Vagina (tissue), 2 donors: ENCODE measurements around the gene FAM222A. TPM values are rescaled to one million over a fixed set of nuclear protein-coding genes. Genes with fewer than 3 reads are reported as not detected.

ENCODE experiments used
- DNase-seq, 2 donors: peaks; one replicate each; pipeline ENCODE4 v3.0.0-alpha.2; 2017; ENCODE audit errors: extremely low spot score in 2 of 2
- H3K27ac ChIP-seq: fragments of 200-600 bp; sonication (generic); one replicate; pipeline ENCODE4 v1.5.1; 2019
- H3K27me3 ChIP-seq: fragments of 200-600 bp; sonication (generic); one replicate; pipeline ENCODE4 v1.5.1; 2019
- H3K36me3 ChIP-seq, 2 donors: fragments of 200-600 bp; sonication (generic); one replicate each; pipeline ENCODE4 v1.5.1; 2017 to 2019
- H3K4me1 ChIP-seq: fragments of 200-600 bp; sonication (generic); one replicate; pipeline ENCODE4 v1.5.1; 2019
- H3K4me3 ChIP-seq, 2 donors: fragments of 200-600 bp; sonication (generic); 1 replicate in 1 of 2; 2 replicates in 1 of 2; pipeline ENCODE4 v1.5.1; 2016 to 2019
- H3K9me3 ChIP-seq: fragments of 200-600 bp; sonication (generic); one replicate; pipeline ENCODE4 v1.5.1; 2019
- POLR2A ChIP-seq, 2 donors: fragments of 450-650 bp; IDR thresholded peaks; one replicate each; pipeline ENCODE4 v1.6.1; 2017; ENCODE audit warnings: antibody characterized with exemption in 2 of 2, mild to moderate bottlenecking in 2 of 2, moderate library complexity in 2 of 2
- POLR2AphosphoS5 ChIP-seq, 2 donors: sonication (generic); formaldehyde crosslinking; IDR thresholded peaks; one replicate each; pipeline ENCODE4 v1.9.0; 2017; ENCODE audit warnings: antibody characterized with exemption in 2 of 2, mild to moderate bottlenecking in 2 of 2, low read depth in 1 of 2; ENCODE audit not compliant: insufficient read depth in 1 of 2
- intact Hi-C: fragments of 100-400 bp; cut with DNase I; formaldehyde crosslinking; loops from one replicate; pipeline ENCODE4 v1.15.1; 2023
- total RNA-seq: library from RNA; depleted of rRNA; stranded (reverse); fragments of >200 nt; gene quantifications from one replicate; pipeline ENCODE4 v1.2.3, GENCODE V29; 2016
- TF ChIP-seq, protein P1 (sequence below), 3 experiments: fragments of 450-650 bp in 2 of 3; fragments of 200-600 bp in 1 of 3; sonication (generic) in 1 of 3; IDR thresholded peaks; one replicate each; pipeline ENCODE4 v1.5.1; 2017 to 2019; ENCODE audit warnings: antibody characterized with exemption in 3 of 3, mild to moderate bottlenecking in 2 of 3, moderate library complexity in 2 of 3

Gene FAM222A
- total RNA-seq, 1 donor from 2014 or later: 1.5 TPM

DNA sequence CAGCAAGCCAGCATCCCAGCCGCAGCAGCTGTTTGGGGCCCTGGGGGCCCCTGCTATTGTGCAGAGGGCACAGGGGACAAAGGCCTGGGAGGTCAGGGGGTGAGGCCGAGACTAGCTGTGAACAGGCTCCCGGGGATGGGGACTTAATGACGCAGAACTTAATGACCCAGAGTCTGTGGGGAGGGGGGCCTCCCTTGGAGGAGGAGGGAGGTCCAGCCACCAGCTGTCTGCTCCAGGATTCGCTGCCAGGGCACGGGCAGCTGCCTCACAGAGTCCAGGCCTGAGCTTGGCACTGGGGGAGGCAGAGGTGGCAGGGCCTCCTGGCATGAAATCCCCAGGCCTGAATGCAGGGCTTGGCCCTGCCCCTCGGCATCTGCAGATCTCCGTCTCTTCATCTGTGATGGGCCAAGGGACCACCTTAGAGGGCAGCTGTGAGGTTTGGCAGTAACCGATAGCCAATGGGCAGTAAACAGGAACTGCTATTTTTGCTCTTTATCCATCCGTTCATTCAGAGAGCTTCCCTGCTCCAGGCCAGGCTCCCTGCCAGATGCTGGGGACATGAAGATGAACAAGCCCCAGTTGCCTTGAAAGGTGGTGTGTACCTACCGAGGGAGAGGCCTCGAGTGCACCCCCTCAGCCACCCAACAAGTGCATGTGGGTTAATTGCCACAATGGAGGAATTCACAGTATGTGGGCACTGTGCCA is 6.7 kb downstream of the FAM222A start:
- no peak overlapping the region for H3K4me3 ChIP-seq
- no peaks in the 10 kb centered on the region for H3K9me3 ChIP-seq
- no peaks in the 10 kb centered on the region for H3K36me3 ChIP-seq
- H3K27ac ChIP-seq: no peak overlapping the region
- no peak for TF ChIP-seq POLR2AphosphoS5 (IDR thresholded peaks at IDR 0.05; ENCODE audit: insufficient read depth in 1 of 2, low read depth in 1 of 2)
- TF ChIP-seq, protein P1, sequence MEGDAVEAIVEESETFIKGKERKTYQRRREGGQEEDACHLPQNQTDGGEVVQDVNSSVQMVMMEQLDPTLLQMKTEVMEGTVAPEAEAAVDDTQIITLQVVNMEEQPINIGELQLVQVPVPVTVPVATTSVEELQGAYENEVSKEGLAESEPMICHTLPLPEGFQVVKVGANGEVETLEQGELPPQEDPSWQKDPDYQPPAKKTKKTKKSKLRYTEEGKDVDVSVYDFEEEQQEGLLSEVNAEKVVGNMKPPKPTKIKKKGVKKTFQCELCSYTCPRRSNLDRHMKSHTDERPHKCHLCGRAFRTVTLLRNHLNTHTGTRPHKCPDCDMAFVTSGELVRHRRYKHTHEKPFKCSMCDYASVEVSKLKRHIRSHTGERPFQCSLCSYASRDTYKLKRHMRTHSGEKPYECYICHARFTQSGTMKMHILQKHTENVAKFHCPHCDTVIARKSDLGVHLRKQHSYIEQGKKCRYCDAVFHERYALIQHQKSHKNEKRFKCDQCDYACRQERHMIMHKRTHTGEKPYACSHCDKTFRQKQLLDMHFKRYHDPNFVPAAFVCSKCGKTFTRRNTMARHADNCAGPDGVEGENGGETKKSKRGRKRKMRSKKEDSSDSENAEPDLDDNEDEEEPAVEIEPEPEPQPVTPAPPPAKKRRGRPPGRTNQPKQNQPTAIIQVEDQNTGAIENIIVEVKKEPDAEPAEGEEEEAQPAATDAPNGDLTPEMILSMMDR (IDR thresholded peaks at IDR 0.05): no peak
- no peak for TF ChIP-seq POLR2A (IDR thresholded peaks at IDR 0.05)
- DNase-seq: no peak
- H3K27me3 ChIP-seq: no peaks in the 10 kb centered on the region
- intact Hi-C loops: no loop called here
- H3K4me1 ChIP-seq: peaks cover 21% of the 10 kb centered on the region

DNA sequence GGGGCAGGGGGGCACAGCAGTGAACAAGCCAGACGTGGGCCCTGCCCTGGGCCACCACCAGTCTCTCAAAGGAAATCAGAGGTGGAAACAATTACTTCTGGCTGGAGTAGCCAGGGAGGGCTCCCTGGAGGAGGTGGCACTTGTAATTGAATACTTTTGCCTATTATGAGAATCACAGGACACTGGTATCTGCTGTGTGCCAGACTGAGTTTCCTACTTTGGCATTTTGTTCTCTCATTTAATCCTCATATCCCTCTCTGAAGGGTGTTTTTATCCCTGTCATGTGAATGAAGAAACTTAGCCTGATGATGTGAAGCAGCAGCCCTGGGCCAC is 7.2 kb downstream of the FAM222A start:
- Histone ChIP-seq H3K27me3 (no peaks in the 10 kb centered on the region), H3K9me3 (no peaks in the 10 kb centered on the region), H3K27ac (no peak overlapping the region), H3K4me3 (no peak overlapping the region), H3K36me3 (no peaks in the 10 kb centered on the region), H3K4me1 (peaks cover 21% of the 10 kb centered on the region)
- DNase-seq: no peak
- intact Hi-C loops: no loop called here
- TF ChIP-seq POLR2A (IDR thresholded peaks at IDR 0.05) (no peak), POLR2AphosphoS5 (IDR thresholded peaks at IDR 0.05; ENCODE audit: insufficient read depth in 1 of 2, low read depth in 1 of 2) (no peak)
- TF ChIP-seq, protein P1 (IDR thresholded peaks at IDR 0.05): no peak

DNA sequence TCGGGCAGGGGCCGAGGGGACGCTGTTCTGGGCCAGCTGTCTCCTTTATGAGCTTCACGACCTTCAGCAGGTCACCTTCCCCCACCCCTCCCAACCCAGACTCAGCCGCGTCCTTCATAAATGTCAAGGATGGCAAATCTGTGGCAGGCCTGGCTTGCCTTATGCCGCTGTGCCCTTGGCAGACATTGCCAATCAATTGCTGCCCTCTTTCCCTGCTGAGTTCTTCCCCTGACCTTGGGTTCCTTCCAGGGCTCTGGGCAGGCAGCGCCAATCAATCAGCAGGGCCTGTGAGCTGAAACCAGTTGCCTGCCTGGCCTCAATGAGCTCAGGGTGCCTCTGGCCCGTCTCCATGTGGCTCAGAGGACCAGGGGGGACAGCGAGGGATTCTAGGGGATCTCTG is 7.7 kb downstream of the FAM222A start:
- no peak overlapping the region for H3K4me3 ChIP-seq
- no peaks in the 10 kb centered on the region for H3K36me3 ChIP-seq
- no peak overlapping the region for H3K27ac ChIP-seq
- H3K27me3 ChIP-seq: no peaks in the 10 kb centered on the region
- peaks cover 21% of the 10 kb centered on the region for H3K4me1 ChIP-seq
- H3K9me3 ChIP-seq: no peaks in the 10 kb centered on the region
- intact Hi-C loops: no loop called here
- TF ChIP-seq POLR2AphosphoS5 (IDR thresholded peaks at IDR 0.05; ENCODE audit: insufficient read depth in 1 of 2, low read depth in 1 of 2) (no peak), POLR2A (IDR thresholded peaks at IDR 0.05) (no peak)
- TF ChIP-seq, protein P1 (IDR thresholded peaks at IDR 0.05): no peak
- DNase-seq: no peak

DNA sequence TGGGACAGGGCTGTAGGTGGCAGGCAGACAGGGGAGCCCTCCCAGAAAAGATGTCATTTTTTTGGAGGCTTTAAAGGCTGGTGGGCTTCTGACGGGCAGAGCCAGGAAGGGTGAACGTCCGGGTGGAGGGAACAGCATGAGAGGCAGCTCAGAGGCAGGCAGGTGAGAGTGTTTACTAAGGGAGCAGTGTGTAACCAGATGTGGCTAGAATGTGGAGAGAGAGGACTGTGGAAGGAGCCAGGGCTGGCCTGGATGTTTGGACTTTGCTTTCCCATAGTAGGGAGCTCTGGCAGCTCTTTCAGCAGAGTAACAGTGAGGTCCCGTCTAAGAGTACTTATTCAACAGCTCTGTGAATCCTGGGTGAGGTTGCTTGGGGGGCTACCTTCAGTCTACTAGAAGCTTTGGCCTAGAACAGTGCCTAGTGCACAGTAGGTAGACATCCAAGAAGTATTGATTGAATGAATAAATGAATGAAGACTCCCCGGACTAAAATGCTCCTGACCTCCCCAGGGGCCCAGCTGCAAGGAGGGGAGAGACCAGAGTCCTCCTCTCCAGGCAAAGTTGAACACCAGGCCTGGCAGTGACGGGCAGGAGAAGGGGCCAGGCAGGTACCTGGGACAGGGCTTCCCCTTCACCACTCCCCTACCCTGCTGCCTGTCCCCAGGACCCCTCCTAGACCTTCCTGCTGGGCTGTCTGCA is 8.5 kb downstream of the FAM222A start:
- no peak for TF ChIP-seq POLR2A (IDR thresholded peaks at IDR 0.05)
- no peak for TF ChIP-seq POLR2AphosphoS5 (IDR thresholded peaks at IDR 0.05; ENCODE audit: insufficient read depth in 1 of 2, low read depth in 1 of 2)
- TF ChIP-seq, protein P1 (IDR thresholded peaks at IDR 0.05): no peak
- no peak for DNase-seq
- no peaks in the 10 kb centered on the region for H3K27me3 ChIP-seq
- no peaks in the 10 kb centered on the region for H3K36me3 ChIP-seq
- no peaks in the 10 kb centered on the region for H3K9me3 ChIP-seq
- no peak overlapping the region for H3K27ac ChIP-seq
- H3K4me3 ChIP-seq: no peak overlapping the region
- H3K4me1 ChIP-seq: peaks cover 21% of the 10 kb centered on the region
- intact Hi-C loops: no loop called here

DNA sequence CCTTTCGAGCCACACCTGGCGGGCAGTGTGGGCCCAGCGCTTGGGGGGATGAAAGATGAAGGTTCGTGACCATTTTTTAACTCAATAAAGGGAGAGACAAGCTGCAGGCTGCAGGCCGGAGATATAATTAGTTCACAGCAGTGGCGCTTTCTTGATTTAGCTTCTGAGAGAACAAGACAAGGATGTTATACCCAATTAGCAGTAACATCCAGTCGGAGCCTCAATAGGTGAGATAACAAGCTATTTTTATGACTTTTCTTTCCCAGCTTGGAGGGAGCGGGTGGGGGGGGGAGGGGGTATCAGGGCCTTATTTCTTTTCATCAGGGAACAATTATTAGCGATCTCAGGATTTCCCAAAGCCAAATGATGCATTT is 9.1 kb downstream of the FAM222A start:
- Histone ChIP-seq H3K27me3 (no peaks in the 10 kb centered on the region), H3K9me3 (no peaks in the 10 kb centered on the region), H3K27ac (no peak overlapping the region), H3K4me3 (no peak overlapping the region), H3K4me1 (peaks cover 21% of the 10 kb centered on the region), H3K36me3 (no peaks in the 10 kb centered on the region)
- intact Hi-C loops: no loop called here
- no peak for DNase-seq
- TF ChIP-seq, protein P1 (IDR thresholded peaks at IDR 0.05): no peak
- TF ChIP-seq POLR2A (IDR thresholded peaks at IDR 0.05) (no peak), POLR2AphosphoS5 (IDR thresholded peaks at IDR 0.05; ENCODE audit: insufficient read depth in 1 of 2, low read depth in 1 of 2) (no peak)
